ENCODE measurements around the gene WWP2.
"Not testable (repeated sequence)": the region's sequence is repeated elsewhere in the genome, so short reads cannot be mapped to it uniquely, and the experiment has no call there.

DNA sequence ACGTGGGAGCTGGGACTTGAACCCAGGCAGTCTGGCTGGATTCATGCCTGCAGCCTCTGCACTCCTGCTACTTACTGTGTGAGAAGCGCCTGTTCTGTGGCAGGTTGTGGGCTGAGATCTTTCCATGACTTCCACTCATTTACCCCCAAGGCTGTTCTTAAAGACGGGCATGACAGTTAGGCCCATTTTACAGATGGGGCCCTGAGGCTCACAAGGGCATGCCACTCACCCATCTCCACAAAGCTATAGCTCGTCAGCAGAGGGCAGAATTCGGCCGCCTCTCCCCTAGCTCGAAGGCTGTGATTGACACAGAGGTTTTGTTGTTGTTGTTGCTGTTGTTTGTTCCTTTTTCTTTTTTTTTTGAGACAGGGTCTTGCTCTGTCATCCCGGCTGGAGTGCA lies 210.8 kb downstream of the WWP2 start:
- TF ChIP-seq, protein P1, sequence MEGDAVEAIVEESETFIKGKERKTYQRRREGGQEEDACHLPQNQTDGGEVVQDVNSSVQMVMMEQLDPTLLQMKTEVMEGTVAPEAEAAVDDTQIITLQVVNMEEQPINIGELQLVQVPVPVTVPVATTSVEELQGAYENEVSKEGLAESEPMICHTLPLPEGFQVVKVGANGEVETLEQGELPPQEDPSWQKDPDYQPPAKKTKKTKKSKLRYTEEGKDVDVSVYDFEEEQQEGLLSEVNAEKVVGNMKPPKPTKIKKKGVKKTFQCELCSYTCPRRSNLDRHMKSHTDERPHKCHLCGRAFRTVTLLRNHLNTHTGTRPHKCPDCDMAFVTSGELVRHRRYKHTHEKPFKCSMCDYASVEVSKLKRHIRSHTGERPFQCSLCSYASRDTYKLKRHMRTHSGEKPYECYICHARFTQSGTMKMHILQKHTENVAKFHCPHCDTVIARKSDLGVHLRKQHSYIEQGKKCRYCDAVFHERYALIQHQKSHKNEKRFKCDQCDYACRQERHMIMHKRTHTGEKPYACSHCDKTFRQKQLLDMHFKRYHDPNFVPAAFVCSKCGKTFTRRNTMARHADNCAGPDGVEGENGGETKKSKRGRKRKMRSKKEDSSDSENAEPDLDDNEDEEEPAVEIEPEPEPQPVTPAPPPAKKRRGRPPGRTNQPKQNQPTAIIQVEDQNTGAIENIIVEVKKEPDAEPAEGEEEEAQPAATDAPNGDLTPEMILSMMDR (optimal IDR thresholded peaks at IDR 0.05 in 1 of 3, IDR thresholded peaks at IDR 0.05 in 1 of 3, conservative IDR thresholded peaks at IDR 0.05 in 1 of 3; ENCODE audit: extremely low read depth in 1 of 3, insufficient read depth in 2 of 3, low read length in 3 of 3), result not testable (repeated sequence)
- TF ChIP-seq EZH2 (IDR thresholded peaks at IDR 0.05; ENCODE audit: low read length), result not testable (repeated sequence)

Data from keratinocyte (primary cell).